ENCODE measurements around the gene IFRD2. TPM values are rescaled to one million over a fixed set of nuclear protein-coding genes. Genes with fewer than 3 reads are reported as not detected.
A peak's percentile ranks its signal among the peaks of the same experiment; 100 is the strongest.

IFRD2 gene
- total and polyA plus RNA-seq, 2 of the 13 experiments (the other 11 are each of a cell fraction or from before 2014, with no cell fraction given) = 32.8 to 96.1 TPM

DNA sequence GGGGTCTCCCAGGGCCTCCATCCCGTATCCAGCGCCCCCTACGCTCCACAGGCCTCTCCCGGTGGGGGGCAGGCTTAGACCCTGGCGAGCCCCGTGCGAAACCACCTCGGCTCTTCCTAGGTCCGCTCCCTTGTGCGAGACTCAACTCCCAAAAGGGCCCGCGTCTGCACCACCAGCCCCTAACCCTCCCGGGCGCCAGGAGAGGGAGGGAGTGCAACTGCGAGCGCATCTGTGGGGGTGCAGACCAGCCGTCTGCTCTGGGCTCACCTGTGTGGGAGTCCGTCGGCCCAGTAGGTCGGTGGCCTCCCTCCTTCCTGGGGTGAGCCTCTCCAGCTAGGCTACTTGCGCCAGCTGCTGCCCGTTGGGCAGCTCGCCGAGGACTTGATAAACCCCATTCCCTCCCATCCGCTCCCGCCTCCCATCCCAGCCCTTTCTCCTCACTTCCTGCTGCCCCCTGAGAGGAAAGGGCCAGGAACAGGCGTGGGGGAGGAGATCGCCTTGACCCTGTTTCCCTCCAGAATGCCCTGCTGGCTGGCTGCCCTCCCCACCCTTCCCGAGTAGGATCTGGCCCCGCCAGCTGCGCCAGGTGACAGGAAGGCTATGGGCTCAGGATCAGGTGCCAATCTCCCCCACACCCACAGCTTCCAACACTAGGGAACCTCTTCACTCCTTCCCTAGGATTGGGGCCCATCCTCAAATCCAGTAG, 30.3 kb upstream of the IFRD2 start, which contains the start of gene HYAL2 (continued):
- TF ChIP-seq, protein P1, sequence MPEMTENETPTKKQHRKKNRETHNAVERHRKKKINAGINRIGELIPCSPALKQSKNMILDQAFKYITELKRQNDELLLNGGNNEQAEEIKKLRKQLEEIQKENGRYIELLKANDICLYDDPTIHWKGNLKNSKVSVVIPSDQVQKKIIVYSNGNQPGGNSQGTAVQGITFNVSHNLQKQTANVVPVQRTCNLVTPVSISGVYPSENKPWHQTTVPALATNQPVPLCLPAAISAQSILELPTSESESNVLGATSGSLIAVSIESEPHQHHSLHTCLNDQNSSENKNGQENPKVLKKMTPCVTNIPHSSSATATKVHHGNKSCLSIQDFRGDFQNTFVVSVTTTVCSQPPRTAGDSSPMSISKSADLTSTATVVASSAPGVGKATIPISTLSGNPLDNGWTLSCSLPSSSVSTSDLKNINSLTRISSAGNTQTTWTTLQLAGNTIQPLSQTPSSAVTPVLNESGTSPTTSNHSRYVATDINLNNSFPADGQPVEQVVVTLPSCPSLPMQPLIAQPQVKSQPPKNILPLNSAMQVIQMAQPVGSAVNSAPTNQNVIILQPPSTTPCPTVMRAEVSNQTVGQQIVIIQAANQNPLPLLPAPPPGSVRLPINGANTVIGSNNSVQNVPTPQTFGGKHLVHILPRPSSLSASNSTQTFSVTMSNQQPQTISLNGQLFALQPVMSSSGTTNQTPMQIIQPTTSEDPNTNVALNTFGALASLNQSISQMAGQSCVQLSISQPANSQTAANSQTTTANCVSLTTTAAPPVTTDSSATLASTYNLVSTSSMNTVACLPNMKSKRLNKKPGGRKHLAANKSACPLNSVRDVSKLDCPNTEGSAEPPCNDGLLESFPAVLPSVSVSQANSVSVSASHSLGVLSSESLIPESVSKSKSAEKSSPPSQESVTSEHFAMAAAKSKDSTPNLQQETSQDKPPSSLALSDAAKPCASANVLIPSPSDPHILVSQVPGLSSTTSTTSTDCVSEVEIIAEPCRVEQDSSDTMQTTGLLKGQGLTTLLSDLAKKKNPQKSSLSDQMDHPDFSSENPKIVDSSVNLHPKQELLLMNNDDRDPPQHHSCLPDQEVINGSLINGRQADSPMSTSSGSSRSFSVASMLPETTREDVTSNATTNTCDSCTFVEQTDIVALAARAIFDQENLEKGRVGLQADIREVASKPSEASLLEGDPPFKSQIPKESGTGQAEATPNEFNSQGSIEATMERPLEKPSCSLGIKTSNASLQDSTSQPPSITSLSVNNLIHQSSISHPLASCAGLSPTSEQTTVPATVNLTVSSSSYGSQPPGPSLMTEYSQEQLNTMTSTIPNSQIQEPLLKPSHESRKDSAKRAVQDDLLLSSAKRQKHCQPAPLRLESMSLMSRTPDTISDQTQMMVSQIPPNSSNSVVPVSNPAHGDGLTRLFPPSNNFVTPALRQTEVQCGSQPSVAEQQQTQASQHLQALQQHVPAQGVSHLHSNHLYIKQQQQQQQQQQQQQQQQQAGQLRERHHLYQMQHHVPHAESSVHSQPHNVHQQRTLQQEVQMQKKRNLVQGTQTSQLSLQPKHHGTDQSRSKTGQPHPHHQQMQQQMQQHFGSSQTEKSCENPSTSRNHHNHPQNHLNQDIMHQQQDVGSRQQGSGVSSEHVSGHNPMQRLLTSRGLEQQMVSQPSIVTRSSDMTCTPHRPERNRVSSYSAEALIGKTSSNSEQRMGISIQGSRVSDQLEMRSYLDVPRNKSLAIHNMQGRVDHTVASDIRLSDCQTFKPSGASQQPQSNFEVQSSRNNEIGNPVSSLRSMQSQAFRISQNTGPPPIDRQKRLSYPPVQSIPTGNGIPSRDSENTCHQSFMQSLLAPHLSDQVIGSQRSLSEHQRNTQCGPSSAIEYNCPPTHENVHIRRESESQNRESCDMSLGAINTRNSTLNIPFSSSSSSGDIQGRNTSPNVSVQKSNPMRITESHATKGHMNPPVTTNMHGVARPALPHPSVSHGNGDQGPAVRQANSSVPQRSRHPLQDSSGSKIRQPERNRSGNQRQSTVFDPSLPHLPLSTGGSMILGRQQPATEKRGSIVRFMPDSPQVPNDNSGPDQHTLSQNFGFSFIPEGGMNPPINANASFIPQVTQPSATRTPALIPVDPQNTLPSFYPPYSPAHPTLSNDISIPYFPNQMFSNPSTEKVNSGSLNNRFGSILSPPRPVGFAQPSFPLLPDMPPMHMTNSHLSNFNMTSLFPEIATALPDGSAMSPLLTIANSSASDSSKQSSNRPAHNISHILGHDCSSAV (CRISPR knock-in tag; IDR thresholded peaks at IDR 0.05; ENCODE audit: borderline replicate concordance) = no peak
- TF ChIP-seq, protein P2, sequence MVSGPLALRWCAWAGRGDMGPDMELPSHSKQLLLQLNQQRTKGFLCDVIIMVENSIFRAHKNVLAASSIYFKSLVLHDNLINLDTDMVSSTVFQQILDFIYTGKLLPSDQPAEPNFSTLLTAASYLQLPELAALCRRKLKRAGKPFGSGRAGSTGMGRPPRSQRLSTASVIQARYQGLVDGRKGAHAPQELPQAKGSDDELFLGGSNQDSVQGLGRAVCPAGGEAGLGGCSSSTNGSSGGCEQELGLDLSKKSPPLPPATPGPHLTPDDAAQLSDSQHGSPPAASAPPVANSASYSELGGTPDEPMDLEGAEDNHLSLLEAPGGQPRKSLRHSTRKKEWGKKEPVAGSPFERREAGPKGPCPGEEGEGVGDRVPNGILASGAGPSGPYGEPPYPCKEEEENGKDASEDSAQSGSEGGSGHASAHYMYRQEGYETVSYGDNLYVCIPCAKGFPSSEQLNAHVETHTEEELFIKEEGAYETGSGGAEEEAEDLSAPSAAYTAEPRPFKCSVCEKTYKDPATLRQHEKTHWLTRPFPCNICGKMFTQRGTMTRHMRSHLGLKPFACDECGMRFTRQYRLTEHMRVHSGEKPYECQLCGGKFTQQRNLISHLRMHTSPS (CRISPR knock-in tag; IDR thresholded peaks at IDR 0.05; ENCODE audit: low read depth) = 0 out of 2 replicates have a peak, but pooled peaks have one; percentile 37
- TF ChIP-seq HNRNPUL1 (IDR thresholded peaks at IDR 0.05; ENCODE audit: low read depth, low read length) (no peak), ZSCAN31 (CRISPR knock-in tag; IDR thresholded peaks at IDR 0.05; ENCODE audit: low read depth) (no peak), KDM5B (CRISPR knock-in tag; IDR thresholded peaks at IDR 0.05; ENCODE audit: borderline replicate concordance) (no peak), NFKB2 (CRISPR knock-in tag; IDR thresholded peaks at IDR 0.05; ENCODE audit: borderline replicate concordance) (no peak), NCOA2 (CRISPR knock-in tag; IDR thresholded peaks at IDR 0.05) (no peak), SSRP1 (CRISPR knock-in tag; IDR thresholded peaks at IDR 0.05) (no peak), ZBTB20 (CRISPR knock-in tag; IDR thresholded peaks at IDR 0.05; ENCODE audit: borderline replicate concordance, low read depth) (no peak), ZBTB8A (CRISPR knock-in tag; IDR thresholded peaks at IDR 0.05; ENCODE audit: borderline replicate concordance, low read depth) (no peak), ZFP62 (CRISPR knock-in tag; IDR thresholded peaks at IDR 0.05) (no peak), ONECUT2 (CRISPR knock-in tag; IDR thresholded peaks at IDR 0.05) (no peak), ZNF234 (CRISPR knock-in tag; conservative IDR thresholded peaks at IDR 0.05) (no peak), ZNF543 (CRISPR knock-in tag; IDR thresholded peaks at IDR 0.05) (0 out of 2 replicates have a peak, but pooled peaks have one; percentile 31)
- TF ChIP-seq, protein P3, sequence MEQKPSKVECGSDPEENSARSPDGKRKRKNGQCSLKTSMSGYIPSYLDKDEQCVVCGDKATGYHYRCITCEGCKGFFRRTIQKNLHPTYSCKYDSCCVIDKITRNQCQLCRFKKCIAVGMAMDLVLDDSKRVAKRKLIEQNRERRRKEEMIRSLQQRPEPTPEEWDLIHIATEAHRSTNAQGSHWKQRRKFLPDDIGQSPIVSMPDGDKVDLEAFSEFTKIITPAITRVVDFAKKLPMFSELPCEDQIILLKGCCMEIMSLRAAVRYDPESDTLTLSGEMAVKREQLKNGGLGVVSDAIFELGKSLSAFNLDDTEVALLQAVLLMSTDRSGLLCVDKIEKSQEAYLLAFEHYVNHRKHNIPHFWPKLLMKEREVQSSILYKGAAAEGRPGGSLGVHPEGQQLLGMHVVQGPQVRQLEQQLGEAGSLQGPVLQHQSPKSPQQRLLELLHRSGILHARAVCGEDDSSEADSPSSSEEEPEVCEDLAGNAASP (CRISPR knock-in tag; IDR thresholded peaks at IDR 0.05; ENCODE audit: borderline replicate concordance) = peak; percentile 31; the same call in 1 of the 2 replicates
- TF ChIP-seq, protein P4, sequence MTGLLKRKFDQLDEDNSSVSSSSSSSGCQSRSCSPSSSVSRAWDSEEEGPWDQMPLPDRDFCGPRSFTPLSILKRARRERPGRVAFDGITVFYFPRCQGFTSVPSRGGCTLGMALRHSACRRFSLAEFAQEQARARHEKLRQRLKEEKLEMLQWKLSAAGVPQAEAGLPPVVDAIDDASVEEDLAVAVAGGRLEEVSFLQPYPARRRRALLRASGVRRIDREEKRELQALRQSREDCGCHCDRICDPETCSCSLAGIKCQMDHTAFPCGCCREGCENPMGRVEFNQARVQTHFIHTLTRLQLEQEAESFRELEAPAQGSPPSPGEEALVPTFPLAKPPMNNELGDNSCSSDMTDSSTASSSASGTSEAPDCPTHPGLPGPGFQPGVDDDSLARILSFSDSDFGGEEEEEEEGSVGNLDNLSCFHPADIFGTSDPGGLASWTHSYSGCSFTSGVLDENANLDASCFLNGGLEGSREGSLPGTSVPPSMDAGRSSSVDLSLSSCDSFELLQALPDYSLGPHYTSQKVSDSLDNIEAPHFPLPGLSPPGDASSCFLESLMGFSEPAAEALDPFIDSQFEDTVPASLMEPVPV (CRISPR knock-in tag; IDR thresholded peaks at IDR 0.05) = 0 out of 2 replicates have a peak, but pooled peaks have one; percentile 47

Measured in HepG2 (cell line).